Esophagus squamous epithelium (tissue), 5 donors: Measurements from ENCODE around the gene ENOX1. TPM values are rescaled to one million over a fixed set of nuclear protein-coding genes. Genes with fewer than 3 reads are reported as not detected.
A peak's percentile ranks its signal among the peaks of the same experiment; 100 is the strongest.
"Not testable (repeated sequence)": the region's sequence is repeated elsewhere in the genome, so short reads cannot be mapped to it uniquely, and the experiment has no call there.

Experiments used
- DNase-seq: peaks from one replicate; lab custom pipeline; 2025; lab: John Stamatoyannopoulos, UW
- H3K27ac ChIP-seq, 4 donors: fragments of 200-600 bp; sonication (generic); one replicate each; pipeline ENCODE4 v1.5.1; 2016 to 2019; ENCODE audit warnings: mild to moderate bottlenecking in 1 of 4
- H3K27me3 ChIP-seq, 4 donors: fragments of 200-600 bp; sonication (generic); 1 replicate in 3 of 4; 2 replicates in 1 of 4; pipeline versions ENCODE4 v1.5.1 to v1.6.0; 2017 to 2021; ENCODE audit warnings: antibody characterized with exemption in 1 of 4
- H3K36me3 ChIP-seq, 3 donors: fragments of 200-600 bp; sonication (generic); one replicate each; pipeline ENCODE4 v1.5.1; 2016 to 2019
- H3K4me1 ChIP-seq, 3 donors: fragments of 200-600 bp; sonication (generic); one replicate each; pipeline ENCODE4 v1.5.1; 2017 to 2019
- H3K4me3 ChIP-seq, 4 donors: fragments of 200-600 bp; sonication (generic); 1 replicate in 3 of 4; 2 replicates in 1 of 4; pipeline ENCODE4 v1.5.1; 2016 to 2019; ENCODE audit warnings: mild to moderate bottlenecking in 2 of 4, moderate library complexity in 1 of 4
- H3K9me3 ChIP-seq, 3 donors: fragments of 200-600 bp; sonication (generic); one replicate each; pipeline ENCODE4 v1.5.1; 2016 to 2019
- CTCF ChIP-seq, 6 experiments: fragments of 450-650 bp in 4 of 6; fragments of 200-600 bp in 2 of 6; sonication (generic) in 2 of 6; IDR thresholded peaks; one replicate each; pipeline ENCODE4 v1.5.1; 2016 to 2019; ENCODE audit warnings: antibody characterized with exemption in 6 of 6, mild to moderate bottlenecking in 4 of 6, moderate library complexity in 4 of 6
- POLR2A ChIP-seq, 4 donors: fragments of 450-650 bp; IDR thresholded peaks; one replicate each; pipeline ENCODE4 v1.6.1; 2017; ENCODE audit warnings: antibody characterized with exemption in 4 of 4, mild to moderate bottlenecking in 4 of 4, moderate library complexity in 3 of 4
- WGBS, 2 donors: methylation state at CpG; one replicate each; pipeline ENCODE4 v1.1.5; 2018; 5-methylcytosine and 5-hydroxymethylcytosine counted together
- intact Hi-C: fragments of 100-400 bp; cut with DNase I; formaldehyde crosslinking; loops from one replicate; pipeline ENCODE4 v1.15.0; 2022
- total RNA-seq, 4 donors: library from RNA; depleted of rRNA; stranded (reverse); fragments of >200 nt; gene quantifications; one replicate each; pipeline ENCODE4 v1.1.0, GENCODE V29; 2016
- donor health status: DM: yes; HTN: yes; CAD: no.

The ENOX1 gene
- under 1 TPM in 2 of 4 donors, not detected in 2; 0.48 to 0.76 TPM for total RNA-seq

GRCh38 chr13:43786766-43787517 is at the start of gene ENOX1:
TSS of gene ENOX1 (minus strand) at chr13:43786972.
- H3K36me3 ChIP-seq, result no peaks in the 10 kb centered on the region
- TF ChIP-seq POLR2A (IDR thresholded peaks at IDR 0.05), result no peak
- TF ChIP-seq CTCF (IDR thresholded peaks at IDR 0.05), result no peak
- peaks cover 0 to 53% (median 0%) of the 10 kb centered on the region in 4 donors for H3K27me3 ChIP-seq
- H3K4me1 ChIP-seq, result peaks cover 5 to 32% (median 11%) of the 10 kb centered on the region in 3 donors
- H3K9me3 ChIP-seq, result no peaks in the 10 kb centered on the region
- peak within 1 kb of the TSS; percentile 38 to 74 (median 60) for H3K4me3 ChIP-seq
- WGBS, 2 donors, result 1% methylated on average over 17 of the region's 93 CpGs; no CpG with 5 or more reads in 1 of the 2 donors
- DNase-seq, result no peak
- H3K27ac ChIP-seq, result peak within 1 kb of the TSS; percentile 2 to 69 (median 62)
- intact Hi-C loops, result no loop called here

- TF ChIP-seq CTCF (IDR thresholded peaks at IDR 0.05) (no peak), POLR2A (IDR thresholded peaks at IDR 0.05) (no peak)
- intact Hi-C loops, result no loop called here
- H3K36me3 ChIP-seq, result no peaks in the 10 kb centered on the region
Measured at GRCh38 chr13:43835701-43836100, 48.9 kb upstream of the ENOX1 start.

GRCh38 chr13:43831088-43831487 is 44.3 kb upstream of the ENOX1 start:
- peaks cover 0 to 19% (median 4%) of the 10 kb centered on the region in 3 donors for H3K4me1 ChIP-seq
- 27 to 43% methylated on average over 2 of the region's 2 CpGs for WGBS, 2 donors
- intact Hi-C loops, result no loop called here

More at GRCh38 chr13:43835701-43836100, 48.9 kb upstream of the ENOX1 start:
- no peaks in the 10 kb centered on the region for H3K9me3 ChIP-seq
- peaks cover 0 to 10% (median 4%) of the 10 kb centered on the region in 3 donors for H3K4me1 ChIP-seq
- no peak for DNase-seq
- no peaks in the 10 kb centered on the region for H3K27me3 ChIP-seq
- H3K27ac ChIP-seq, result no peak overlapping the region
- WGBS, 2 donors, result 79 to 92% methylated on average over 2 of the region's 2 CpGs
- H3K4me3 ChIP-seq, result no peak overlapping the region

GRCh38 chr13:43830497-43830881 is 43.7 kb upstream of the ENOX1 start:
- H3K27ac ChIP-seq, result peak overlapping the region; percentile 41 to 83 (median 66)
- TF ChIP-seq CTCF (IDR thresholded peaks at IDR 0.05) (no peak), POLR2A (IDR thresholded peaks at IDR 0.05) (no peak)
- DNase-seq, result no peak
- H3K27me3 ChIP-seq, result no peaks in the 10 kb centered on the region
- no peaks in the 10 kb centered on the region for H3K9me3 ChIP-seq
- WGBS, 2 donors, result 22 to 29% methylated on average over 5 of the region's 5 CpGs
- peaks cover 0 to 19% (median 4%) of the 10 kb centered on the region in 3 donors for H3K4me1 ChIP-seq
- H3K36me3 ChIP-seq, result no peaks in the 10 kb centered on the region
- intact Hi-C loops, result no loop called here
- peak overlapping the region in 1 of 4 donors; percentile 23 for H3K4me3 ChIP-seq

More at GRCh38 chr13:43831088-43831487, 44.3 kb upstream of the ENOX1 start:
- no peaks in the 10 kb centered on the region for H3K9me3 ChIP-seq
- no peak for DNase-seq
- H3K27me3 ChIP-seq, result no peaks in the 10 kb centered on the region
- TF ChIP-seq CTCF (IDR thresholded peaks at IDR 0.05) (no peak), POLR2A (IDR thresholded peaks at IDR 0.05) (no peak)
- no peak overlapping the region for H3K4me3 ChIP-seq
- H3K27ac ChIP-seq, result peak overlapping the region in 2 of 4 donors; percentile 52 to 83
- H3K36me3 ChIP-seq, result no peaks in the 10 kb centered on the region

GRCh38 chr13:43824656-43825055 is 37.9 kb upstream of the ENOX1 start:
- H3K27me3 ChIP-seq, DNase-seq, H3K9me3 ChIP-seq, H3K27ac ChIP-seq, H3K4me3 ChIP-seq, intact Hi-C loops, H3K36me3 ChIP-seq, H3K4me1 ChIP-seq: not testable (repeated sequence)
- 89 to 95% methylated on average over 1 of the region's 1 CpG for WGBS, 2 donors
